Ecto neural progenitor cell (in vitro differentiated cells): ENCODE results near the gene PDGFA.

Experiments
- DNase-seq: peaks from one replicate; pipeline ENCODE4 v3.0.0-alpha.2; 2018; ENCODE audit warnings: low spot score

The PDGFA gene

GRCh38 chr7:536231-536630 is 16.6 kb upstream of the PDGFA start:
- DNase-seq = no peak

GRCh38 chr7:534959-535358 is 15.3 kb upstream of the PDGFA start:
- no peak for DNase-seq

- no peak for DNase-seq
Observed at GRCh38 chr7:534075-534474, 14.4 kb upstream of the PDGFA start.

GRCh38 chr7:533266-533665 is 13.6 kb upstream of the PDGFA start:
- DNase-seq = no peak

GRCh38 chr7:532379-533143 is 12.9 kb upstream of the PDGFA start:
- no peak for DNase-seq

GRCh38 chr7:531777-532176 is 12.1 kb upstream of the PDGFA start:
- no peak for DNase-seq

GRCh38 chr7:528451-528850 is 8.8 kb upstream of the PDGFA start:
- no peak for DNase-seq

- no peak for DNase-seq
Observed at GRCh38 chr7:527723-528122, 8.1 kb upstream of the PDGFA start.

GRCh38 chr7:526460-527034 is 6.9 kb upstream of the PDGFA start:
- DNase-seq = no peak

GRCh38 chr7:525740-526139 is 6.1 kb upstream of the PDGFA start:
- DNase-seq = no peak

- no peak for DNase-seq
Observed at GRCh38 chr7:524800-525199, 5.2 kb upstream of the PDGFA start.

- no peak for DNase-seq
Observed at GRCh38 chr7:523347-524336, 4.0 kb upstream of the PDGFA start.

GRCh38 chr7:522951-523314 is 3.3 kb upstream of the PDGFA start:
- no peak for DNase-seq

GRCh38 chr7:522071-522950 is 2.7 kb upstream of the PDGFA start:
- no peak for DNase-seq

- peak; percentile 77 for DNase-seq
Observed at GRCh38 chr7:521221-522070, 1.8 kb upstream of the PDGFA start.

GRCh38 chr7:520503-521161 is 986 bp upstream of the PDGFA start:
- peak; percentile 73 for DNase-seq

- peak; percentile 84 for DNase-seq
Observed at GRCh38 chr7:518630-519483, 789 bp downstream of the PDGFA start.

GRCh38 chr7:517774-518629 is 1.6 kb downstream of the PDGFA start:
- DNase-seq = peak; percentile 73
